HL-60 (cell line): ENCODE measurements around the gene GSK3A.

Experiments used
- DNase-seq, 2 experiments: peaks; one replicate each; pipeline ENCODE4 v3.0.0-alpha.2; 2010 to 2020; ENCODE audit warnings: low read depth in 1 of 2, low spot score in 1 of 2
- H3K27ac ChIP-seq: fragments of 250-450 bp; sonication (Bioruptor Pico); replicated peaks from 2 replicates; pipeline ENCODE4 v1.5.1; 2020; ENCODE audit warnings: mild to moderate bottlenecking, moderate library complexity
- H3K27me3 ChIP-seq: fragments of 250-450 bp; sonication (Bioruptor Pico); 2 replicates; pipeline ENCODE4 v1.5.1; 2021; ENCODE audit warnings: mild to moderate bottlenecking, moderate library complexity; ENCODE audit not compliant: insufficient read depth, poor library complexity, severe bottlenecking
- H3K4me3 ChIP-seq: replicated peaks from 2 replicates; pipeline ENCODE4 v1.5.1; 2011; ENCODE audit warnings: mild to moderate bottlenecking, control low read depth, low read length; ENCODE audit not compliant: insufficient read depth
- GABPA ChIP-seq: IDR thresholded peaks from 2 replicates; pipeline ENCODE4 v1.6.1; 2012; ENCODE audit warnings: low read depth
- POLR2AphosphoS5 ChIP-seq: IDR thresholded peaks from 2 replicates; pipeline ENCODE4 v1.6.1; 2012; ENCODE audit warnings: low read depth
- SPI1 ChIP-seq: IDR thresholded peaks from 2 replicates; pipeline ENCODE4 v1.6.1; 2012; ENCODE audit warnings: low read depth, mild to moderate bottlenecking, borderline replicate concordance
- TF ChIP-seq, protein P1 (sequence below): IDR thresholded peaks from 2 replicates; pipeline ENCODE4 v1.6.1; 2012; ENCODE audit warnings: low read depth; ENCODE audit not compliant: insufficient replicate concordance
- TF ChIP-seq, protein P2 (sequence below): IDR thresholded peaks from one replicate; pipeline ENCODE4 v1.5.1; 2011; ENCODE audit warnings: low read length, control low read depth, inconsistent platforms; ENCODE audit not compliant: insufficient read depth

The GSK3A gene

GRCh38 chr19:42271861-42272534, 29.6 kb upstream of the GSK3A start:
- Histone ChIP-seq H3K4me3 (no peak overlapping the region), H3K27me3 (no peaks in the 10 kb centered on the region), H3K27ac (no peak overlapping the region)
- DNase-seq, result no peak
- no peak for TF ChIP-seq POLR2AphosphoS5
- TF ChIP-seq, protein P1, sequence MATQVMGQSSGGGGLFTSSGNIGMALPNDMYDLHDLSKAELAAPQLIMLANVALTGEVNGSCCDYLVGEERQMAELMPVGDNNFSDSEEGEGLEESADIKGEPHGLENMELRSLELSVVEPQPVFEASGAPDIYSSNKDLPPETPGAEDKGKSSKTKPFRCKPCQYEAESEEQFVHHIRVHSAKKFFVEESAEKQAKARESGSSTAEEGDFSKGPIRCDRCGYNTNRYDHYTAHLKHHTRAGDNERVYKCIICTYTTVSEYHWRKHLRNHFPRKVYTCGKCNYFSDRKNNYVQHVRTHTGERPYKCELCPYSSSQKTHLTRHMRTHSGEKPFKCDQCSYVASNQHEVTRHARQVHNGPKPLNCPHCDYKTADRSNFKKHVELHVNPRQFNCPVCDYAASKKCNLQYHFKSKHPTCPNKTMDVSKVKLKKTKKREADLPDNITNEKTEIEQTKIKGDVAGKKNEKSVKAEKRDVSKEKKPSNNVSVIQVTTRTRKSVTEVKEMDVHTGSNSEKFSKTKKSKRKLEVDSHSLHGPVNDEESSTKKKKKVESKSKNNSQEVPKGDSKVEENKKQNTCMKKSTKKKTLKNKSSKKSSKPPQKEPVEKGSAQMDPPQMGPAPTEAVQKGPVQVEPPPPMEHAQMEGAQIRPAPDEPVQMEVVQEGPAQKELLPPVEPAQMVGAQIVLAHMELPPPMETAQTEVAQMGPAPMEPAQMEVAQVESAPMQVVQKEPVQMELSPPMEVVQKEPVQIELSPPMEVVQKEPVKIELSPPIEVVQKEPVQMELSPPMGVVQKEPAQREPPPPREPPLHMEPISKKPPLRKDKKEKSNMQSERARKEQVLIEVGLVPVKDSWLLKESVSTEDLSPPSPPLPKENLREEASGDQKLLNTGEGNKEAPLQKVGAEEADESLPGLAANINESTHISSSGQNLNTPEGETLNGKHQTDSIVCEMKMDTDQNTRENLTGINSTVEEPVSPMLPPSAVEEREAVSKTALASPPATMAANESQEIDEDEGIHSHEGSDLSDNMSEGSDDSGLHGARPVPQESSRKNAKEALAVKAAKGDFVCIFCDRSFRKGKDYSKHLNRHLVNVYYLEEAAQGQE, result no peak
- TF ChIP-seq SPI1, result no peak
- TF ChIP-seq, protein P2, sequence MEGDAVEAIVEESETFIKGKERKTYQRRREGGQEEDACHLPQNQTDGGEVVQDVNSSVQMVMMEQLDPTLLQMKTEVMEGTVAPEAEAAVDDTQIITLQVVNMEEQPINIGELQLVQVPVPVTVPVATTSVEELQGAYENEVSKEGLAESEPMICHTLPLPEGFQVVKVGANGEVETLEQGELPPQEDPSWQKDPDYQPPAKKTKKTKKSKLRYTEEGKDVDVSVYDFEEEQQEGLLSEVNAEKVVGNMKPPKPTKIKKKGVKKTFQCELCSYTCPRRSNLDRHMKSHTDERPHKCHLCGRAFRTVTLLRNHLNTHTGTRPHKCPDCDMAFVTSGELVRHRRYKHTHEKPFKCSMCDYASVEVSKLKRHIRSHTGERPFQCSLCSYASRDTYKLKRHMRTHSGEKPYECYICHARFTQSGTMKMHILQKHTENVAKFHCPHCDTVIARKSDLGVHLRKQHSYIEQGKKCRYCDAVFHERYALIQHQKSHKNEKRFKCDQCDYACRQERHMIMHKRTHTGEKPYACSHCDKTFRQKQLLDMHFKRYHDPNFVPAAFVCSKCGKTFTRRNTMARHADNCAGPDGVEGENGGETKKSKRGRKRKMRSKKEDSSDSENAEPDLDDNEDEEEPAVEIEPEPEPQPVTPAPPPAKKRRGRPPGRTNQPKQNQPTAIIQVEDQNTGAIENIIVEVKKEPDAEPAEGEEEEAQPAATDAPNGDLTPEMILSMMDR, result no peak
- TF ChIP-seq GABPA, result no peak

- DNase-seq, result no peak
- peak overlapping the region; percentile 76 for H3K4me3 ChIP-seq
- H3K27me3 ChIP-seq, result no peaks in the 10 kb centered on the region
- no peak for TF ChIP-seq GABPA
- TF ChIP-seq, protein P1, result no peak
- TF ChIP-seq, protein P2, result no peak
- H3K27ac ChIP-seq, result peak overlapping the region; percentile 100
Measured at GRCh38 chr19:42271045-42271419, 28.6 kb upstream of the GSK3A start.

- Histone ChIP-seq H3K27ac (peak overlapping the region; percentile 100), H3K4me3 (peak overlapping the region; percentile 76), H3K27me3 (no peaks in the 10 kb centered on the region)
- peak; percentile 64 to 71 for DNase-seq
- no peak for TF ChIP-seq GABPA
- TF ChIP-seq SPI1, result no peak
- TF ChIP-seq, protein P1, result no peak
- no peak for TF ChIP-seq POLR2AphosphoS5
- TF ChIP-seq, protein P2, result no peak
Measured at GRCh38 chr19:42270346-42271044, 28.1 kb upstream of the GSK3A start.
